ENCODE data around the gene JMJD7. TPM values are rescaled to one million over a fixed set of nuclear protein-coding genes. Genes with fewer than 3 reads are reported as not detected.

Gene JMJD7
- total RNA-seq, 2 experiments from 2014 or later, result 18.2 to 22.4 TPM

DNA sequence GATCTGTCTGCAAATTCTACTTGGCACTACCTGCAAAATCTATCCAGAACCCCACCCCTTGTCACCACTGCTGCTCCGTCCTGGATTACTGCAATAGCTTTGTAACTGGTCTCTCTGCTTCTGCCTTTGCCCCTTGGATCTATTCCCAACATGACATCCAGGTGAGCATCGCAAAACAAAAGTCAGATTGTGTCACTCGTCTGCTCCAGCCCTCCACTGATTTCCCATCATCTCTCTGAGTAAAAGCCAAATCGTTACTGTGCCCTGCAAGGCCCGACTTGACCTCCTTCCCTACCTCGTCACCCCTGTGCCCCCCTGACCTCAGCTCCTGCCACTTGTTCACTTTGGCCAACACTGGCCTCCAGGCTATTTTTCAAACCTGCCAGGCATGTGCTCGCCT, 56.6 kb downstream of the JMJD7 start:
- Mint-ChIP-seq H3K4me1 (peaks cover 29% of the 10 kb centered on the region), H3K36me3 (ENCODE audit: low read depth) (peaks cover 10% of the 10 kb centered on the region), H3K27ac (no peak overlapping the region), H3K9me3 (no peaks in the 10 kb centered on the region), H3K4me3 (no peak overlapping the region), H3K27me3 (peaks cover 15% of the 10 kb centered on the region)
- CTCF ChIA-PET, result interaction anchor here (1.2 kb wide), 1 partner anchor 14 kb away, joined by 3 read pairs; no protein-coding TSS in a partner anchor
- POLR2A ChIA-PET, result no interaction called here
- no peak for DNase-seq

DNA sequence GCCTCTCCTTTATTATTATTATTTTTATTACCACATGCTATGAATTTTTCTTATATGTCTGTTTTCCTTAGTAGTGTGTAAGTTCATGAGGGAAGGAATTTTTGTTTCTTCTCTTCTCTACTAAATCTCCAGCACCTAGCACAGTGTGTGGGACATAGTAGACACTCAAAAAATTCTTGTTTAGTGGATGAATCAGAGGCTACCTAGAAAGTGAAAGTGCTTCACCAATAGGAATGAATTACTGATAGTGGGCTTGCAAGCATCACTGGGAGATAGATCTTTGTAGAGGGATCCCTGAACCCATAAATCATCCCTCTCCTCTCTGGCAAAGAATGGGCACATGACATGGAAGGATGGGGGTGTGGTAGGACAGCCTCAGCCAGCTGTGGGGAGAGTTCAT, 57.4 kb downstream of the JMJD7 start:
- H3K9me3 Mint-ChIP-seq, result no peaks in the 10 kb centered on the region
- no peak overlapping the region for H3K4me3 Mint-ChIP-seq
- H3K27ac Mint-ChIP-seq, result no peak overlapping the region
- H3K36me3 Mint-ChIP-seq (ENCODE audit: low read depth), result peaks cover 12% of the 10 kb centered on the region
- CTCF ChIA-PET, result no interaction called here
- peaks cover 33% of the 10 kb centered on the region for H3K4me1 Mint-ChIP-seq
- peaks cover 15% of the 10 kb centered on the region for H3K27me3 Mint-ChIP-seq
- POLR2A ChIA-PET, result no interaction called here
- no peak for DNase-seq

DNA sequence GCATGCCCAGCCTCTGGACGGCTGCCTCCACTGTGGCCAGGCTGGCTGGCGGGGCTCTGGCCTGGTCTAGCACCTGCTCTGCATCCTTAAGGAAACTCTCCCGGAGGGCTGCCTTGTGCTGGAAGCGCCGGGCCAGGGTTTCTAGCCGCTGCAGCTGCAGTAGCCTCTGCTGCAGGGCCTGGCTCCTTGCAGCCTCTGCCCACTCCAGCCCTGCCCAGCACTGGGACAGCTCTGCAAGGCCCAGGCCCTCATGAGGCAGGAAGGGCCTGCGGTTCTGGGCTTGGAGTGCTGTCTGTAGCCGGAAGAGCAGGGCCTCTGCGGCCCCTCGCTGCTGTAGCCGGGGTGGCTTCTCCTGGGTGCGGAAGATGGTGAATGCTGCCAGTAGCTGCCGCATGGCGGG, 57.9 kb downstream of the JMJD7 start:
- Mint-ChIP-seq H3K4me1 (peaks cover 33% of the 10 kb centered on the region), H3K4me3 (no peak overlapping the region), H3K27ac (no peak overlapping the region), H3K27me3 (peaks cover 11% of the 10 kb centered on the region), H3K36me3 (ENCODE audit: low read depth) (peaks cover 12% of the 10 kb centered on the region), H3K9me3 (no peaks in the 10 kb centered on the region)
- POLR2A ChIA-PET, result no interaction called here
- CTCF ChIA-PET, result interaction anchor here (0.5 to 0.6 kb wide), 2 partner anchors 108 to 1080 kb away, joined by 3 read pairs; no protein-coding TSS in a partner anchor
- no peak for DNase-seq

DNA sequence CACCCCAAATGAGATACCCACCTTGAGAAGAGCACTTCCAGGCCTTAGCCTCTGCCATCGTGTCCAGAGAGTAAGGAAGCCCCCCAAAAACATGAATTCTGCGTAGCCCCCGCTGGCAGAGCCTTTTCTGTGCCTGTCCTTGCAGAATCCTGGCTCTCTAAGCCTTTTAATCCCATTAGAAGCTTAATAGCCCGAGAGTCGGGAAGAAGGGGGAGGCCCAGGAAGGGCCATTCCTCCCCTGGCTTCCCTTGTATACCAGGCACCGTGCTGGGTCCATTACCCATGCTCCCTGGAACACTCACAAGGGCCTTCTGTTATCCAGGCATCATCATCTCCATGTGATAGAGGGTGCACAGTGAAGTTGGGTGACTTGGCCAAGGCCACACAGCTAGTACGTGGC, 58.8 kb downstream of the JMJD7 start:
- Mint-ChIP-seq H3K9me3 (no peaks in the 10 kb centered on the region), H3K4me3 (no peak overlapping the region), H3K4me1 (peaks cover 29% of the 10 kb centered on the region), H3K36me3 (ENCODE audit: low read depth) (peaks cover 10% of the 10 kb centered on the region), H3K27ac (no peak overlapping the region), H3K27me3 (peaks cover 3% of the 10 kb centered on the region)
- CTCF ChIA-PET, result interaction anchor here (0.7 kb wide), 1 partner anchor 18 kb away, joined by 4 read pairs; no protein-coding TSS in a partner anchor
- POLR2A ChIA-PET, result no interaction called here
- no peak for DNase-seq

DNA sequence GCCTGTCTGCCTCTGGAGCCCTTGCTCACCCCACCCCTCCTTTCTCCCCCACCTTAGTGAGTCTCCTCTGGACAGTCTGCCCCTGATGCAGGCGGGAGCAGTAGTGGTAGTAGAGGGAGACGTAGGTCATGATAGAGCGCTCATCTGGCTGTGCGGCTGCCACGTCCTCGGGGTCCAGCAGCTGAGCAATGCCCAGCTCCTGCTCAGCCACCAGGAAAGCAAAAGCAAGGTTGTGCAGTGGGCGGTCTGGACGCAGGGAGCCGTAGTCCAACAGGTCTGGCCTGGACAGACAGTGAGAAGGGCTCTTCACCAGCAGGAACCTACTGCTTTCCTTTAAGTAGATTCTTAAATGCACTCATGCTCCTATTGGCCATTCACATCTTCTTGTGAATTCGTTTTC, 59.3 kb downstream of the JMJD7 start:
- CTCF ChIA-PET, result no interaction called here

More for the DNA sequence above, 59.3 kb downstream of the JMJD7 start:
- POLR2A ChIA-PET, result no interaction called here
- no peak for DNase-seq
- H3K4me1 Mint-ChIP-seq, result peaks cover 30% of the 10 kb centered on the region
- H3K9me3 Mint-ChIP-seq, result no peaks in the 10 kb centered on the region
- no peak overlapping the region for H3K4me3 Mint-ChIP-seq
- H3K27ac Mint-ChIP-seq, result no peak overlapping the region
- peaks cover 10% of the 10 kb centered on the region for H3K36me3 Mint-ChIP-seq (ENCODE audit: low read depth)
- peaks cover 3% of the 10 kb centered on the region for H3K27me3 Mint-ChIP-seq

Other genes starting within 250 kb of the JMJD7 start
- 10 to 100 TPM; 28.2 to 30.3 TPM for gene MGA, start 167.7 kb upstream of the JMJD7 start, total RNA-seq
- gene MAPKBP1, start 53.6 kb upstream of the JMJD7 start, total RNA-seq, result 10 to 100 TPM; 28.9 to 31.6 TPM
- 1 to 10 TPM; 6.0 to 6.8 TPM for gene PLA2G4B, start 10.8 kb downstream of the JMJD7 start, total RNA-seq
- gene SPTBN5, start 66.0 kb downstream of the JMJD7 start, total RNA-seq, result 1 to 10 TPM; 1.5 to 1.6 TPM
- 10 to 100 TPM; 25.0 to 25.3 TPM for gene EHD4, start 144.5 kb downstream of the JMJD7 start, total RNA-seq
- gene PLA2G4E, start 192.9 kb downstream of the JMJD7 start, total RNA-seq, result not detected

Data from activated CD4-positive, alpha-beta memory T cell treated with anti-CD3 and anti-CD28 coated beads, Interleukin-2, amount 10 ng/mL, durations not matched to agents 7 days and 5 days (primary cell).